Amygdala (tissue), 56 donors: ENCODE results near the gene HES7.
"Not testable (repeated sequence)": the region's sequence is repeated elsewhere in the genome, so short reads cannot be mapped to it uniquely, and the experiment has no call there.

ENCODE experiments used
- DNase-seq, 56 donors: peaks; one replicate each; lab custom pipeline; 2025; lab: John Stamatoyannopoulos, UW

The HES7 gene

DNA sequence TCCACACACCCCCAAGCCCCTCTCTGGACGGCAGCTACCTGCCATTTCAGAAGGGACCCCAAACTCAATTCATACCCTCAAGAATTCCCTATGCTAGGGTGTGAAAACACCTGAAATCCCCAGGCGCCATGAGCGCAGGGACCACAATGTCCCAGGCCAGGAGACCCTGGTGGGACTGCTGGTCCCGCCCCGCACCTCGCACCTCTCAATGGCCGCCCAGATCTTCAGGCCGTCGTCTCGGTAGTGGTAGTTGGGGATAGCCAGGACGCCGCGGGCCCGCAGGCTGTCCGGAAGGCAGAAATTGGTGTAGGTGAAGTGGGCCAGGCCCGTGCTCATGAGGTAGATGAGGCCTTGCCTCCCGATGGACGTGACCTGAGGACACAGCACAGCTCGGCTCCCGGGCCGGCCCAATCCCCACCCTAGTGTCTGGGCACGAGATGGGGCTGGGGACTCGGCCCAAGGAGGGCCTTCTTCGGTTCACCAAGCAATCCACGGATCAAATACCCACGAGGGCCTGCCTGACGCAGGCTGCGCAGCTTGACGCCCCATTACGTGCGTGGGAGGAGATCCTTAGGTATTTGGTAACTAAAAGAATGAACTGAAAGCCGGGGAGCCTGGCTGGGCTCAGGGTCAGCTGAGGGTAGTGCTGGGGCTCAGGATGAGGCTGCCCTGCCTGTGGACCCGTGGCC lies 14.8 kb downstream of the HES7 start:
- DNase-seq = peak in 1 of 56 donors; percentile 55

DNA sequence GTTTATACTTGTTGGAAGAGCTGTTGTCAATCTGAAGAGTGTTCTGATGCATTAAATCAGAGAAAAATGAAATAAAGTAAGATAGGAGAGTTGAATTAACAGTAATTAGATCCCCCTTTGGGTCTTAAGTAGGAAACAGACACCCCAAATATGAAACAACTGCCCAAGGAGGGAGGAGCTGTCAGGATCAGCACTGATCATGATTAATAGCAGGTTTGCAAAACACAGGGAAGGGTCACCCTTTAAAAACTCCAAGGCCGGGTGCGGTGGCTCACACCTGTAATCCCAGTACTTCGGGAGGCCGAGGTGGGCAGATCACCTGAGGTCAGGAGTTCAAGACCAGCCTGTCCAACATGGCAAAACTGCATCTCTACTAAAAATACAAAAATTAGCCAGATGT lies 16.9 kb downstream of the HES7 start:
- not testable (repeated sequence) for DNase-seq

DNA sequence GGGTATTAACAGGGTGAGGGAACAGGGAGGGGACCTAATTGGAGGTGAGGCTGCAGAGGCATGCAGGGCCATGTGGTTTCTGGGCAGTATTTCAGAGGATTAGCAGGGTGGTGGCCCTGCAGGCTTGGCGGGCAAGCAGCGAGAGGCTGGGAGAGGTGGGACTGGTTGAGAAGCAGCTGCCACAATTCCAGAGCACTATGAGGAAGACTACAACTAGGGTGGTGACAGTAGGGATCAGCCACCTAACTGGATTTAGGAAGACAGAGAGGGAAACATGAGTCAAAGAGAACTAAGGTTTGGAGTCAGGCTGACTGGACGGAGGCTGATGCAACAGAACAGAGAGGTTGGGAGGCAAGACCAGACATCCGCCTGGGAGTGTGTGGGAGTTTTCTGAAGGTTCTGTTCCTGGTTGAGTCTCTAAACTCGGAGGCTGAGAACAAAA lies 17.9 kb downstream of the HES7 start:
- DNase-seq = no peak

DNA sequence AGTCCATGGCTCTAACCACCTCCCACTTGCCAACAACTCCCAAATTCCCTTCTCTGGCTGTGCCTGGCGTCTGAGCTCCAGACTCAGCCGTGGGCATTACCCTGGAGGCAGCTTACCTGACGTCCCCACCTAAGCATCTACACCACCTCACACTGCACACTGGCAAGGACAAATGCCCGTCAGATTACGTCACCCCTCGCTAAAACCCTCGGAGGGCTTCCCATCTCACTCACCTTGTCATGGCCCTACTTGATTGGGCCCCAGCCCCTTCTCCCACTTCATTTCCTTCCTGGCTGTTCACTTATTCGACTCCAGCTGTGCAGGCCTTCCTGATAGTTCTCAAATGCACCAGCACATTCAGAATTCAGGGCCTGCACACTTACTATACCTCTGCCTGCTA lies 19.0 kb downstream of the HES7 start:
- DNase-seq = no peak

DNA sequence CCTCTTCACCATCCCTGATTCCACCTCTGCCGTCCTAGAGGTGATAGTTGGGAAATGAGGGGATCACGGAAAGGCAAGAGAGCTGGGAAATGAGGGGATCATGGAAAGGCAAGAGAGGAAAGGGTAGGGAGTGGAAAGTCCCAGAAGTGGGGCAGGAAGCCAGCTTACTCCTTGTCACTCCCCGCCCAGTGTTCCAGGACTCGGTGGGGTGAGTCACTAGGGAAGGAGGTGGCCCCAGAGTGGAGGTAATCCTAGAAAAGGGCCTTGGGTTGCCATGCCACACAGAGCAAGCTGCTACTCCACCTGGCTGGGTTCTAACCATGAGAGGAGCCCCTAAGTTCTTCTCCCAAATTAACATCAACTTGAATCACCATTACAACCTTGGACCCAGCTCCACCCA lies 20.4 kb downstream of the HES7 start:
- DNase-seq = no peak

DNA sequence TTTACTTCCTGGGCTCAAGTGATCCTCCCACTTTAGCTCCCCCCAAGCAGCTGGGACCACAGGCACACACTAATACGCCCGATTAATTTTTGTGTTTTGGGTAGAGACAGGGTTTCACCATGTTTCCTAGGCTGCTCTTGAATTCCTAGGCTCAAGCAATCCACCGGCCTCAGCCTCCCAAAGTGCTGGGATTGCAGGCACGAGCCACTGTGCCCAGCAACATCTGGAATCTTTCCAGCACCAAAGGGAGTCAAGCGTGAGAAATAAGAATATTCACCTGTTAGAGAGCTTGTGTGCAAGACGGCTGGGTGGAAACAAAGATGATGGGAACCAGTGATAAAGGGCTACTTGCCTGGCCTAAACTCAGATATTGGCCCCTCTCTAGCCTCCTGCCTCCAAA lies 22.2 kb downstream of the HES7 start:
- no peak for DNase-seq

DNA sequence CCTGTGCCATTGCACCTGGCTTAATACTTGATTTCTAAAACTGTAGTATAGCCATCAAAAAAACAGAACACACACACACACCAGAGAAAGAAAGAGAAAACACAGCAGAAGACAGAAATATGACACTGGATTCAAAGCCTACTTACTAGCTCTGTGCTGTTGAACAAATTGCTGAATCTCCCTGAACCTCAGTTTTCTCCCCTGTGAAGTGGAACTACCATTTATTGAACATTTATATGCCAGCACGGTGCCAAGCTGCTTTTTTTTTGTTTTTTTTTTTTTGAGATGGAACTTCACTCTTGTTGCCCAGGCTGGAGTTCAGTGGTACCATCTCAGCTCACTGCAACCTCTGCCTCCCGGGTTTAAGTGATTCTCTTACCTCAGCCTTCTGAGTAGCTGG lies 23.1 kb downstream of the HES7 start:
- DNase-seq = no peak

DNA sequence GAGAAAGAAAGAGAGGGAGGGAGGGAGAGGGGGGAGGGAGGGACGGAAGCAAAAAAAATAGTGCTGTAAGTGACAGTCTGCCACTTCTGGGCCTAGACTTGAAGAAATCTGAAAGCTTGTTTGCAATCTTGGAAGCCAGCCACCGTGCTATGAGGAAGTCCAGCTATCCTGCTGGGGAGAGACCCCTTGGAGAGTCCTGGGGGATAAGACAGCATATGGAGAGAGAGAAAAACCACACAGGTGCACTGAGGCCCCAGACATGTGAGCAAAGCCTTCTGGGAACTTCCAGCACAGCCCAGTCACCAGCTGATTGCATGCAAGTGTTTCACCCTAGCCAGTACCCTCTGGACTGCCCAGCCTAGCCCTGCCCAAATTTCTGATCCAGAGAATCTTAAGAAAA lies 23.8 kb downstream of the HES7 start:
- DNase-seq = no peak

GRCh38 chr17:8096541-8096940 lies 27.4 kb downstream of the HES7 start:
- no peak for DNase-seq

DNA sequence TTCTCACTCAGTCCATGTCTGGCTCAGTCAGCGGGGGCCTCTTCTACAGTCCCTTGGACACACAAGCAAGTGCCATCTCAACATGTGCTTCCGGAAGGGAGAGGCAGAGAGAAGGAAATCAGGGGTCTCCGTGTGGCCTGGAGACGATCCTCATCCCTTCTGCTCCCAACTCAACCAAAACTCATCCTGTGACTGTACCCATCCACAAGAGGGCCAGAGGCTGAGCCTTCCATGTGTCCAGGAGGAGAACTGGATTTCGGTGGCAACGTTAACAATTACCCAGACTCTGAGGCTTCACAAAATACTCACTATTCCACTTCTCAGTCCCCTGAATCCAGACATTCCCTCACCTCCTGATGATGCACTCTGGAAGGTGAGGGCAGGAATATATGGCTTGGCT lies 28.5 kb downstream of the HES7 start:
- DNase-seq = no peak

GRCh38 chr17:8091033-8091687 lies 32.7 kb downstream of the HES7 start:
- no peak for DNase-seq

- DNase-seq = no peak
Observed at GRCh38 chr17:8089728-8090127, 34.2 kb downstream of the HES7 start.

GRCh38 chr17:8087952-8088230 lies 36.0 kb downstream of the HES7 start:
- no peak for DNase-seq

DNA sequence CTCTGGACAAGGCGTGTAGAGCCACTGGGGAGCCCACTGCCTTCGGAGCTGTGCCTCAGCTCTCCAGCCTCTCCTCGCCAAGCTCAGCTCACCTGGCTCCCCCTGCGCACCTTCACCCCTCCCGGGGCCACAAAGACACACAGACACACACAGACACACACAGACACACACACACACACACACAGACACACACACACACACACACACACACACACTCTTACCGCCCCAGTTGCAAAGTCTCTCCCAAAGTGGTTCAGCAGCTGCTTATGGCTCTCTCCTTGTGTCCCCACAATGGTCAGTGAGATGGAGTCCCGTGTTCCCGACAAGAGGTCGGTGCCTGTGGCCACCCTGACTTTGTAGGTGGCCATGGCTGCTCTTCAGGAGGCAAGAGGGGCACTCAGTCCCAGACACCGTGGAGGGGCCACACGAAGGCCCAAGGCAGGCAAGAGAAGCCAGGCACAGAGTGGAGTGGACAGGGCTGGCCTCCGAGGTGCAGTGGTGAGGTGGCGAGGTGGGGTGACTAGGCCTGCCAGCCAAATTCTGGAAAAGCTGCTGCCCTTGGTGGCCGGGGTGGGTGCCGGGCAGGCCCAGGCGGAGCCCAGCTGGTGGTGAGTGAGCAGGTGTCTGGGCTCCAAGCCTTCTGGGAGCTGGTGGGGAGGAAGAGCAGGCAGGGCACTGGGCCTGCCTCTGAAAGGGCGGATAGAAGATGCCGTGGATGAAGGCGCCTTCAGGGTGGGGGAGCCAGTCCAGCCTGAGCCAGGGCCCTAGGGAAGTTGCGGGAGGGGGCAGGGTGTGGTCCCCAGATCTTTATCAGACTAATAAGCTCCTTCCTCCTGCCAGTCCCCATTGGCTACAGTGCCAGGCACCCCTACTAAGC lies 36.6 kb downstream of the HES7 start, which contains the start of gene ALOX12B:
Gene ALOX12B (minus strand): TSS at position 642 of the 877 bp plus-strand sequence. CDS start 274 bp downstream, at position 368.
- DNase-seq = no peak

- no peak for DNase-seq
Observed at GRCh38 chr17:8084250-8084649, 39.7 kb downstream of the HES7 start.

DNA sequence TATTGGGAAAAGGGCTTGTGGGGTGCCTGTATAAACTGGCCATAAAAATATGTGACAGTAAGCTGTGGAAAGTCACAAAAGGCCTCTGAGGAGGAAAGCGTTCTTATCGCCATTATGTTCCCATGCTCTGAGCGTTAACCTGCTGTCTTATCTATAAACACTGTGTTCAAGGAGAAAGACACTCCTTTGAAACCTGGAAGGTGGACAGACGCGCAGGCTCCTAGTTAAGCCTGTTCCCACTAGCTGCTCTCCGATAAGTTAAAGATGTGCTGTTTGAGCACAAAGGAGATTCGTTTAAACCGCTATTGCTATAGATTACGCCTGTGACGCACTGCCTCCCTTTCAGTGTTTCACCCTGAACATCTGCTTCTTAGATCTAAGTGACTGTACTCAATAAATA lies 41.6 kb downstream of the HES7 start:
- no peak for DNase-seq

GRCh38 chr17:8081876-8082275 lies 42.0 kb downstream of the HES7 start:
- no peak for DNase-seq

- DNase-seq = no peak
Observed at GRCh38 chr17:8080799-8081219, 43.1 kb downstream of the HES7 start.

- no peak for DNase-seq
Observed at GRCh38 chr17:8080208-8080798, 43.6 kb downstream of the HES7 start.

- DNase-seq = peak in 35 of 56 donors; percentile 17 to 79 (median 49)
Observed at GRCh38 chr17:8079291-8080207, 44.4 kb downstream of the HES7 start.
